ENCODE results near the gene C11orf58. TPM values are rescaled to one million over a fixed set of nuclear protein-coding genes. Genes with fewer than 3 reads are reported as not detected.

C11orf58 gene
- total and polyA plus RNA-seq, 9 donors, result 121 to 250 (median 195) TPM

- no peaks in the 10 kb centered on the region for H3K36me3 ChIP-seq (ENCODE audit: control insufficient read depth, insufficient read depth, low read length)
- H3K4me1 ChIP-seq (ENCODE audit: control insufficient read depth, insufficient read depth, low read length), result no peaks in the 10 kb centered on the region
- DNase-seq, result no peak
- H3K4me3 ChIP-seq (ENCODE audit: low read length), result no peak overlapping the region
- WGBS (ENCODE audit: insufficient coverage), result 100% methylated on average over 4 of the region's 8 CpGs
- H3K9me3 ChIP-seq (replicated peaks; ENCODE audit: control insufficient read depth, low read depth, low read length), result no peaks in the 10 kb centered on the region
- no peaks in the 10 kb centered on the region for H3K27me3 ChIP-seq (ENCODE audit: control insufficient read depth, insufficient read depth, low read length)
- no peak overlapping the region for H3K27ac ChIP-seq (ENCODE audit: low read length)
Measured at GRCh38 chr11:16764888-16765287, 26.4 kb downstream of the C11orf58 start.

DNA sequence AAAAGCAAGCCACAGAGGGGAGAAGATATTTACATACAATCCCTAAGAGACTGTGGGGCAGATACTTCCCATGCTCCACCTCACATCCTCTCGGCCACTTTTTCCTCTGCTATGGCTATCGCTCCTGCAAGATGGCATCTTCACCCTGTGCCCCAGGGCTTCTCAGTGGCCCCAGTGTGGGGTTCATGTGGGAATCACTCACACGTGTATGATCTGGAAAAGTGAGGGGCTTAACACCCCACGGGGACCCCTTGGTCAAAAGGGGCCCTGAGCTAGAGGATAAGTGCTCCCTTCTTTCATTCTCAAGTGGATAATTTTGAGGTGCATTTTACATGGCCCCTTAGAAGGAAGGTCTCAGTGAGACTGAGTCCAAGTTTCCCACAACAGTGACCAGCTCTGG is 28.7 kb downstream of the C11orf58 start:
- H3K4me1 ChIP-seq (ENCODE audit: control insufficient read depth, insufficient read depth, low read length), result no peaks in the 10 kb centered on the region
- no peak overlapping the region for H3K27ac ChIP-seq (ENCODE audit: low read length)
- H3K27me3 ChIP-seq (ENCODE audit: control insufficient read depth, insufficient read depth, low read length), result no peaks in the 10 kb centered on the region
- WGBS (ENCODE audit: insufficient coverage), result no CpG with 5 or more reads among the region's 4 CpGs
- no peaks in the 10 kb centered on the region for H3K9me3 ChIP-seq (replicated peaks; ENCODE audit: control insufficient read depth, low read depth, low read length)
- no peaks in the 10 kb centered on the region for H3K36me3 ChIP-seq (ENCODE audit: control insufficient read depth, insufficient read depth, low read length)
- no peak for DNase-seq
- no peak overlapping the region for H3K4me3 ChIP-seq (ENCODE audit: low read length)

- Histone ChIP-seq H3K27ac (ENCODE audit: low read length) (no peak overlapping the region), H3K27me3 (ENCODE audit: control insufficient read depth, insufficient read depth, low read length) (no peaks in the 10 kb centered on the region), H3K4me1 (ENCODE audit: control insufficient read depth, insufficient read depth, low read length) (no peaks in the 10 kb centered on the region), H3K36me3 (ENCODE audit: control insufficient read depth, insufficient read depth, low read length) (no peaks in the 10 kb centered on the region), H3K4me3 (ENCODE audit: low read length) (no peak overlapping the region), H3K9me3 (replicated peaks; ENCODE audit: control insufficient read depth, low read depth, low read length) (no peaks in the 10 kb centered on the region)
- WGBS (ENCODE audit: insufficient coverage), result 100% methylated on average over 1 of the region's 4 CpGs
- no peak for DNase-seq
Measured at GRCh38 chr11:16767957-16768356, 29.5 kb downstream of the C11orf58 start.

DNA sequence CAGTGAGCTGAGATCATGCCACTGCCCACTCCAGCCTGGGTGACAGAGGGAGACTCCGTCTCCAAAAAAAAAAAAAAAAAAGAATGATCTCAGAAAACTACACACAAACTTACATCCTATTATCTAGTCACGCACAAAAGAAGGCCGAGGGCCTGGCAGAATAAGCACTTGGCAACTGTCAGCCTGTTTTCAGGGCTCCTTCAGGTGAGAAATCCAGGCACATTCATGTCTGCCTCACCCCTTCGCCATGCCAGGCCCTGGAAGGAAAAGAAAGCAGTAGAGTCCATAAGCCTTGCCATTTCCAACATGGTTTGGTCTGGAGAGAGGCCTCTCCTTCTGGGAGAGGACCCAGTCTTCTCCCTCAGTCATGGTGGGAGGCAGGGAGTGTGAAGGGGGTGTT is 30.9 kb downstream of the C11orf58 start:
- DNase-seq, result no peak
- no CpG with 5 or more reads among the region's 4 CpGs for WGBS (ENCODE audit: insufficient coverage)
- H3K4me3 ChIP-seq (ENCODE audit: low read length), result no peak overlapping the region
- no peaks in the 10 kb centered on the region for H3K27me3 ChIP-seq (ENCODE audit: control insufficient read depth, insufficient read depth, low read length)
- peaks cover 6% of the 10 kb centered on the region for H3K4me1 ChIP-seq (ENCODE audit: control insufficient read depth, insufficient read depth, low read length)
- no peaks in the 10 kb centered on the region for H3K9me3 ChIP-seq (replicated peaks; ENCODE audit: control insufficient read depth, low read depth, low read length)
- H3K36me3 ChIP-seq (ENCODE audit: control insufficient read depth, insufficient read depth, low read length), result no peaks in the 10 kb centered on the region
- H3K27ac ChIP-seq (ENCODE audit: low read length), result no peak overlapping the region

DNA sequence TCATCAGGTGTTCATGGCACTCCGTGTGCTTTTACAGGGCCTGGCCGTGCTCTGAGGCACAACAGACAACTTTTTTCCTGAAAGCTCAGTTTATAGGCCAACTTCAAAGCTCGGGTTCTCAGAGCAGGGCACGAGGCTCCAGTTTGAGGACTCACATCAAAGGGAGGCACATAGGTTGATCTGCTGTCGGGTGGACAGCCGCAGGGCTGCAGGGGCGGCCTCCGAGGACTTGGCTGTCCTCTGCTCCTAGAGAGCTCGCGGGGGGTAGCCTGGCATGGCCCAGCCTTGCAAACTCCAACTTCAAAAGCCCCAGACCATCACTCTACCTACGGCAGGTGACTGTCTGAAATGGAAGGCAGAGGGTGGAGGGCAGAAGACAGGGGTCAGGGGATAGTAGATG is 31.6 kb downstream of the C11orf58 start:
- peaks cover 11% of the 10 kb centered on the region for H3K4me1 ChIP-seq (ENCODE audit: control insufficient read depth, insufficient read depth, low read length)
- whole genome bisulfite sequencing (ENCODE audit: insufficient coverage), result 59% methylated on average over 4 of the region's 11 CpGs
- H3K36me3 ChIP-seq (ENCODE audit: control insufficient read depth, insufficient read depth, low read length), result no peaks in the 10 kb centered on the region
- H3K4me3 ChIP-seq (ENCODE audit: low read length), result no peak overlapping the region
- H3K27ac ChIP-seq (ENCODE audit: low read length), result no peak overlapping the region
- H3K27me3 ChIP-seq (ENCODE audit: control insufficient read depth, insufficient read depth, low read length), result no peaks in the 10 kb centered on the region
- DNase-seq, result no peak
- no peaks in the 10 kb centered on the region for H3K9me3 ChIP-seq (replicated peaks; ENCODE audit: control insufficient read depth, low read depth, low read length)

GRCh38 chr11:16771350-16772140 is 33.1 kb downstream of the C11orf58 start:
- DNase-seq, result no peak
- WGBS (ENCODE audit: insufficient coverage), result 83% methylated on average over 9 of the region's 12 CpGs
- H3K27me3 ChIP-seq (ENCODE audit: control insufficient read depth, insufficient read depth, low read length), result no peaks in the 10 kb centered on the region

DNA sequence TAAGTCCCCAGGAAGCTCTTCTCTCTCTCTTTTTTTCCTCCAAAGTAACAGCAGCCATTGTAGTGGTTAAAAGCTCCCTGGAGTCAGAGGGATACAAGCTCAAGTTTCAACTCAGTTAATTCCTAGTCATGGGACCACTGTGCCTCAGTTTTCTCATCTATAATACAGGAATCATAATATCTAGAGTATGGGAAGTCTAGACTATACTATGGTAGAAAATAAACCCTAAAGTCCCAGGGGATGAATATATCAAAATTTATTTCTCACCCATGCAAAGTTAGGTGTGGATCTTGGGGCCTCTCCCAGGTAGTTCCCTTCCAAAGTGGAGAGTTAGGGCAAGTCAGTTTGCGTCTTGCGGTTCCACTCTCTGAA is 33.7 kb downstream of the C11orf58 start:
- Histone ChIP-seq H3K9me3 (replicated peaks; ENCODE audit: control insufficient read depth, low read depth, low read length) (no peaks in the 10 kb centered on the region), H3K4me3 (ENCODE audit: low read length) (no peak overlapping the region), H3K4me1 (ENCODE audit: control insufficient read depth, insufficient read depth, low read length) (peaks cover 30% of the 10 kb centered on the region), H3K27me3 (ENCODE audit: control insufficient read depth, insufficient read depth, low read length) (no peaks in the 10 kb centered on the region), H3K27ac (ENCODE audit: low read length) (no peak overlapping the region), H3K36me3 (ENCODE audit: control insufficient read depth, insufficient read depth, low read length) (no peaks in the 10 kb centered on the region)
- 100% methylated on average over 2 of the region's 2 CpGs for WGBS (ENCODE audit: insufficient coverage)
- no peak for DNase-seq

More at GRCh38 chr11:16771350-16772140, 33.1 kb downstream of the C11orf58 start:
- Histone ChIP-seq H3K4me1 (ENCODE audit: control insufficient read depth, insufficient read depth, low read length) (peaks cover 25% of the 10 kb centered on the region), H3K4me3 (ENCODE audit: low read length) (no peak overlapping the region), H3K27ac (ENCODE audit: low read length) (no peak overlapping the region), H3K9me3 (replicated peaks; ENCODE audit: control insufficient read depth, low read depth, low read length) (no peaks in the 10 kb centered on the region), H3K36me3 (ENCODE audit: control insufficient read depth, insufficient read depth, low read length) (no peaks in the 10 kb centered on the region)

- no peaks in the 10 kb centered on the region for H3K36me3 ChIP-seq (ENCODE audit: control insufficient read depth, insufficient read depth, low read length)
- peak; percentile 84 for DNase-seq
- no peaks in the 10 kb centered on the region for H3K27me3 ChIP-seq (ENCODE audit: control insufficient read depth, insufficient read depth, low read length)
- H3K9me3 ChIP-seq (replicated peaks; ENCODE audit: control insufficient read depth, low read depth, low read length), result no peaks in the 10 kb centered on the region
- no peak overlapping the region for H3K27ac ChIP-seq (ENCODE audit: low read length)
- H3K4me1 ChIP-seq (ENCODE audit: control insufficient read depth, insufficient read depth, low read length), result peaks cover 35% of the 10 kb centered on the region
- H3K4me3 ChIP-seq (ENCODE audit: low read length), result no peak overlapping the region
- 35% methylated on average over 8 of the region's 9 CpGs for WGBS (ENCODE audit: insufficient coverage)
Measured at GRCh38 chr11:16773981-16774935, 35.8 kb downstream of the C11orf58 start.

- DNase-seq, result no peak
- no peaks in the 10 kb centered on the region for H3K9me3 ChIP-seq (replicated peaks; ENCODE audit: control insufficient read depth, low read depth, low read length)
- H3K27me3 ChIP-seq (ENCODE audit: control insufficient read depth, insufficient read depth, low read length), result no peaks in the 10 kb centered on the region
- H3K4me3 ChIP-seq (ENCODE audit: low read length), result no peak overlapping the region
- no peak overlapping the region for H3K27ac ChIP-seq (ENCODE audit: low read length)
- no peaks in the 10 kb centered on the region for H3K36me3 ChIP-seq (ENCODE audit: control insufficient read depth, insufficient read depth, low read length)
- WGBS (ENCODE audit: insufficient coverage), result 98% methylated on average over 7 of the region's 11 CpGs
- H3K4me1 ChIP-seq (ENCODE audit: control insufficient read depth, insufficient read depth, low read length), result peaks cover 35% of the 10 kb centered on the region
Measured at GRCh38 chr11:16774936-16775613, 36.6 kb downstream of the C11orf58 start.
